Measurements from ENCODE around the gene LRRC36. TPM values are rescaled to one million over a fixed set of nuclear protein-coding genes. Genes with fewer than 3 reads are reported as not detected.

The LRRC36 gene
- total RNA-seq, 1 donor from 2014 or later = 24.1 TPM

- Mint-ChIP-seq H3K27ac (ENCODE audit: unreplicated experiment) (peak overlapping the region; percentile 1), H3K4me1 (ENCODE audit: unreplicated experiment) (peaks cover 7% of the 10 kb centered on the region), H3K36me3 (ENCODE audit: low read depth, unreplicated experiment) (peaks cover 21% of the 10 kb centered on the region), H3K4me3 (ENCODE audit: unreplicated experiment) (peak overlapping the region; percentile 53), H3K27me3 (ENCODE audit: unreplicated experiment) (peaks cover 10% of the 10 kb centered on the region), H3K9me3 (ENCODE audit: unreplicated experiment) (no peaks in the 10 kb centered on the region)
- TF ChIP-seq CTCF (IDR thresholded peaks at IDR 0.05; ENCODE audit: unreplicated experiment) = no peak
- DNase-seq (ENCODE audit: low spot score) = no peak
Observed at GRCh38 chr16:67283039-67283825, 43.4 kb upstream of the LRRC36 start.

GRCh38 chr16:67283826-67284555 is 42.6 kb upstream of the LRRC36 start:
- Mint-ChIP-seq H3K27ac (ENCODE audit: unreplicated experiment) (no peak overlapping the region), H3K36me3 (ENCODE audit: low read depth, unreplicated experiment) (peaks cover 21% of the 10 kb centered on the region), H3K4me3 (ENCODE audit: unreplicated experiment) (peak overlapping the region; percentile 53), H3K9me3 (ENCODE audit: unreplicated experiment) (no peaks in the 10 kb centered on the region), H3K27me3 (ENCODE audit: unreplicated experiment) (peaks cover 10% of the 10 kb centered on the region), H3K4me1 (ENCODE audit: unreplicated experiment) (peaks cover 7% of the 10 kb centered on the region)
- TF ChIP-seq CTCF (IDR thresholded peaks at IDR 0.05; ENCODE audit: unreplicated experiment) = no peak
- no peak for DNase-seq (ENCODE audit: low spot score)

GRCh38 chr16:67284699-67285646 is 41.6 kb upstream of the LRRC36 start:
- no peaks in the 10 kb centered on the region for H3K9me3 Mint-ChIP-seq (ENCODE audit: unreplicated experiment)
- peak; percentile 62 for DNase-seq (ENCODE audit: low spot score)
- H3K36me3 Mint-ChIP-seq (ENCODE audit: low read depth, unreplicated experiment) = peaks cover 21% of the 10 kb centered on the region
- no peak overlapping the region for H3K27ac Mint-ChIP-seq (ENCODE audit: unreplicated experiment)
- H3K4me3 Mint-ChIP-seq (ENCODE audit: unreplicated experiment) = no peak overlapping the region
- H3K4me1 Mint-ChIP-seq (ENCODE audit: unreplicated experiment) = peaks cover 7% of the 10 kb centered on the region
- H3K27me3 Mint-ChIP-seq (ENCODE audit: unreplicated experiment) = peaks cover 10% of the 10 kb centered on the region
- TF ChIP-seq CTCF (IDR thresholded peaks at IDR 0.05; ENCODE audit: unreplicated experiment) = no peak

- Mint-ChIP-seq H3K4me3 (ENCODE audit: unreplicated experiment) (no peak overlapping the region), H3K27me3 (ENCODE audit: unreplicated experiment) (peaks cover 10% of the 10 kb centered on the region), H3K36me3 (ENCODE audit: low read depth, unreplicated experiment) (peaks cover 21% of the 10 kb centered on the region), H3K27ac (ENCODE audit: unreplicated experiment) (no peak overlapping the region), H3K9me3 (ENCODE audit: unreplicated experiment) (no peaks in the 10 kb centered on the region), H3K4me1 (ENCODE audit: unreplicated experiment) (peaks cover 7% of the 10 kb centered on the region)
- no peak for DNase-seq (ENCODE audit: low spot score)
- TF ChIP-seq CTCF (IDR thresholded peaks at IDR 0.05; ENCODE audit: unreplicated experiment) = no peak
Observed at GRCh38 chr16:67286441-67287235, 40.0 kb upstream of the LRRC36 start.
